Right cardiac atrium (tissue), 5 donors: Measurements from ENCODE around the gene CDH4. TPM values are rescaled to one million over a fixed set of nuclear protein-coding genes. Genes with fewer than 3 reads are reported as not detected.
"Not testable (repeated sequence)": the region's sequence is repeated elsewhere in the genome, so short reads cannot be mapped to it uniquely, and the experiment has no call there.

Source experiments
- ATAC-seq, 2 donors: fragments of 200-7000 bp; cut with Tn5 transposase; one replicate each; pipeline versions ENCODE4 v1.8.0 to v1.9.1; 2020; ENCODE audit warnings: moderate library complexity in 2 of 2, mild to moderate bottlenecking in 1 of 2
- DNase-seq, 3 donors: peaks; one replicate each; pipeline ENCODE4 v3.0.0-alpha.2; 2020
- H3K27ac ChIP-seq: one replicate; pipeline ENCODE4 v1.5.1; 2013; ENCODE audit warnings: mild to moderate bottlenecking, low read length, control low read depth, moderate library complexity
- H3K27me3 ChIP-seq: one replicate; pipeline ENCODE4 v1.6.1; 2013; ENCODE audit not compliant: control insufficient read depth, insufficient read depth
- H3K4me1 ChIP-seq: one replicate; pipeline ENCODE4 v1.6.1; 2013; ENCODE audit warnings: low read length; ENCODE audit not compliant: control insufficient read depth, insufficient read depth
- H3K4me3 ChIP-seq: one replicate; pipeline ENCODE4 v1.5.1; 2013; ENCODE audit warnings: low read length, control low read depth
- H3K9me3 ChIP-seq: one replicate; pipeline ENCODE4 v1.6.1; 2013; ENCODE audit warnings: low read length; ENCODE audit not compliant: control insufficient read depth
- WGBS: extraction: QIAGEN DNeasy Blood & Tissue Kit; methylation state at CpG from one replicate; pipeline ENCODE4 v1.1.7; 2013; 5-methylcytosine and 5-hydroxymethylcytosine counted together
- intact Hi-C, 4 donors: fragments of 100-400 bp; cut with DNase I; formaldehyde crosslinking; loops; one replicate each; pipeline versions ENCODE4 v1.11.0 to v1.14.0; 2022 to 2023
- polyA plus RNA-seq: library from polyadenylated mRNA; stranded (reverse); fragments of 200-250 nt; gene quantifications from one replicate; pipeline ENCODE4 v1.2.3, GENCODE V29; 2013
- total RNA-seq, 4 donors: library from RNA; stranded (reverse); fragmentation: NEBNext Ultra II Directional; extraction: Animal tissue kit (Norgen Biotek cat#: 25700); gene quantifications; one replicate each; pipeline ENCODE4 v1.2.1, GENCODE V29; 2021
- donor health status: healthy with polysubstance abuse.
- donor health status: DM: no; HTN: yes; CAD: no.
- donor health status: DM: no; HTN: no; CAD: no.
- donor health status: DM: no; HTN: yes; CAD: no; lungs with severe emphysema.
- donor health status: DM: yes; HTN: yes; CAD: no.

Gene CDH4
- total and polyA plus RNA-seq, 5 donors, result 0.21 to 1.0 (median 0.39) TPM

GRCh38 chr20:61944967-61945366 is 692.9 kb downstream of the CDH4 start:
- H3K4me3 ChIP-seq, ATAC-seq, H3K4me1 ChIP-seq, H3K27me3 ChIP-seq, DNase-seq, H3K9me3 ChIP-seq, intact Hi-C loops, H3K27ac ChIP-seq: not testable (repeated sequence)
- 86% methylated on average over 13 of the region's 34 CpGs for WGBS

GRCh38 chr20:61945495-61945894 is 693.4 kb downstream of the CDH4 start:
- H3K4me3 ChIP-seq, H3K9me3 ChIP-seq, H3K27me3 ChIP-seq, H3K27ac ChIP-seq, ATAC-seq, H3K4me1 ChIP-seq, intact Hi-C loops: not testable (repeated sequence)
- peak in 2 of 3 donors; percentile 27 for DNase-seq
- 74% methylated on average over 21 of the region's 29 CpGs for WGBS

- DNase-seq, H3K4me3 ChIP-seq, H3K4me1 ChIP-seq, intact Hi-C loops, ATAC-seq, H3K27me3 ChIP-seq, H3K27ac ChIP-seq, H3K9me3 ChIP-seq: not testable (repeated sequence)
- WGBS, result 85% methylated on average over 24 of the region's 28 CpGs
Measured at GRCh38 chr20:61948056-61948455, 696.0 kb downstream of the CDH4 start.

GRCh38 chr20:61948586-61949362 is 696.7 kb downstream of the CDH4 start:
- Histone ChIP-seq H3K9me3 (no peaks in the 10 kb centered on the region), H3K4me1 (no peaks in the 10 kb centered on the region), H3K4me3 (no peak overlapping the region), H3K27me3 (no peaks in the 10 kb centered on the region), H3K27ac (no peak overlapping the region)
- WGBS, result 85% methylated on average over 22 of the region's 22 CpGs
- intact Hi-C loops, result no loop called here
- peak in 1 of 3 donors; percentile 31 for DNase-seq
- no peak for ATAC-seq

GRCh38 chr20:61949363-61949713 is 697.3 kb downstream of the CDH4 start:
- H3K4me1 ChIP-seq, result no peaks in the 10 kb centered on the region
- peak in 1 of 2 donors; percentile 57 for ATAC-seq
- WGBS, result 88% methylated on average over 7 of the region's 7 CpGs
- H3K9me3 ChIP-seq, result no peaks in the 10 kb centered on the region
- H3K4me3 ChIP-seq, result no peak overlapping the region
- peak in 1 of 3 donors; percentile 23 for DNase-seq
- intact Hi-C loops, result no loop called here
- H3K27ac ChIP-seq, result no peak overlapping the region
- no peaks in the 10 kb centered on the region for H3K27me3 ChIP-seq

- ATAC-seq, result no peak
- Histone ChIP-seq H3K27me3 (no peaks in the 10 kb centered on the region), H3K4me1 (no peaks in the 10 kb centered on the region), H3K4me3 (no peak overlapping the region), H3K9me3 (no peaks in the 10 kb centered on the region), H3K27ac (no peak overlapping the region)
- WGBS, result 81% methylated on average over 21 of the region's 21 CpGs
- intact Hi-C loops, result no loop called here
- peak in 1 of 3 donors; percentile 42 for DNase-seq
Measured at GRCh38 chr20:61949714-61950640, 697.9 kb downstream of the CDH4 start.

GRCh38 chr20:61950641-61951071 is 698.6 kb downstream of the CDH4 start:
- no peaks in the 10 kb centered on the region for H3K27me3 ChIP-seq
- no peak overlapping the region for H3K4me3 ChIP-seq
- no peaks in the 10 kb centered on the region for H3K9me3 ChIP-seq
- DNase-seq, result no peak
- H3K27ac ChIP-seq, result no peak overlapping the region
- ATAC-seq, result no peak
- H3K4me1 ChIP-seq, result no peaks in the 10 kb centered on the region
- WGBS, result 30% methylated on average over 7 of the region's 7 CpGs
- intact Hi-C loops, result no loop called here

- ATAC-seq (peak in 1 of 2 donors; percentile 45), DNase-seq (peak in 1 of 3 donors; percentile 61)
- 26% methylated on average over 22 of the region's 22 CpGs for WGBS
- Histone ChIP-seq H3K27me3 (no peaks in the 10 kb centered on the region), H3K27ac (no peak overlapping the region), H3K9me3 (no peaks in the 10 kb centered on the region), H3K4me3 (no peak overlapping the region), H3K4me1 (no peaks in the 10 kb centered on the region)
- intact Hi-C loops, result no loop called here
Measured at GRCh38 chr20:61951695-61952533, 699.9 kb downstream of the CDH4 start.

GRCh38 chr20:61953037-61954021 is 701.3 kb downstream of the CDH4 start:
- no peaks in the 10 kb centered on the region for H3K4me1 ChIP-seq
- DNase-seq (peak in 1 of 3 donors; percentile 38), ATAC-seq (no peak)
- H3K27me3 ChIP-seq, result no peaks in the 10 kb centered on the region
- no peak overlapping the region for H3K4me3 ChIP-seq
- 81% methylated on average over 20 of the region's 20 CpGs for WGBS
- intact Hi-C loops, result no loop called here
- H3K27ac ChIP-seq, result no peak overlapping the region
- no peaks in the 10 kb centered on the region for H3K9me3 ChIP-seq
